Measurements from ENCODE around the gene CD5L. TPM values are rescaled to one million over a fixed set of nuclear protein-coding genes. Genes with fewer than 3 reads are reported as not detected.

Gene CD5L
- total RNA-seq, 2 experiments from 2014 or later = not detected

- TF ChIP-seq CTCF (IDR thresholded peaks at IDR 0.05) = no peak
- H3K36me3 Mint-ChIP-seq (ENCODE audit: low read depth) = no peaks in the 10 kb centered on the region
- Histone ChIP-seq H3K4me3 (ENCODE audit: low read length) (no peak overlapping the region), H3K27ac (ENCODE audit: low read depth in 1 of 2, low read length in 2 of 2) (no peak overlapping the region), H3K27me3 (ENCODE audit: control insufficient read depth in 1 of 2, insufficient read depth in 2 of 2, low read length in 2 of 2) (peaks cover 4 to 5% of the 10 kb centered on the region in 2 experiments), H3K36me3 (ENCODE audit: insufficient read depth, low read length) (no peaks in the 10 kb centered on the region), H3K4me1 (ENCODE audit: insufficient read depth, low read length) (no peaks in the 10 kb centered on the region), H3K9me3 (ENCODE audit: control insufficient read depth in 1 of 2, insufficient read depth in 1 of 2, low read length in 2 of 2) (no peaks in the 10 kb centered on the region)
- DNase-seq = no peak
- no peaks in the 10 kb centered on the region for H3K9me3 Mint-ChIP-seq
- CTCF ChIA-PET = interaction anchor here (1.4 kb wide), 1 partner anchor 30 kb away, joined by 3 read pairs; no protein-coding TSS in a partner anchor
- no peak for ATAC-seq (ENCODE audit: poor library complexity)
- H3K4me3 Mint-ChIP-seq = no peak overlapping the region
- intact Hi-C loops (cut with DNase I, micrococcal nuclease) = no loop called here
- no peak overlapping the region for H3K27ac Mint-ChIP-seq
- no peaks in the 10 kb centered on the region for H3K4me1 Mint-ChIP-seq (ENCODE audit: low read depth)
- peaks cover 21% of the 10 kb centered on the region for H3K27me3 Mint-ChIP-seq
- POLR2A ChIA-PET = no interaction called here
Observed at GRCh38 chr1:157829210-157829609, 12.4 kb downstream of the CD5L start.

GRCh38 chr1:157820299-157820698 is 21.3 kb downstream of the CD5L start:
- TF ChIP-seq CTCF (IDR thresholded peaks at IDR 0.05) = no peak
- POLR2A ChIA-PET = no interaction called here
- Histone ChIP-seq H3K4me1 (ENCODE audit: insufficient read depth, low read length) (no peaks in the 10 kb centered on the region), H3K9me3 (ENCODE audit: control insufficient read depth in 1 of 2, insufficient read depth in 1 of 2, low read length in 2 of 2) (no peaks in the 10 kb centered on the region), H3K27me3 (ENCODE audit: control insufficient read depth in 1 of 2, insufficient read depth in 2 of 2, low read length in 2 of 2) (peaks cover 0 to 4% of the 10 kb centered on the region in 2 experiments), H3K4me3 (ENCODE audit: low read length) (no peak overlapping the region), H3K27ac (ENCODE audit: low read depth in 1 of 2, low read length in 2 of 2) (no peak overlapping the region), H3K36me3 (ENCODE audit: insufficient read depth, low read length) (no peaks in the 10 kb centered on the region)
- Mint-ChIP-seq H3K4me3 (no peak overlapping the region), H3K27me3 (peaks cover 15% of the 10 kb centered on the region), H3K9me3 (no peaks in the 10 kb centered on the region), H3K27ac (no peak overlapping the region), H3K4me1 (ENCODE audit: low read depth) (no peaks in the 10 kb centered on the region), H3K36me3 (ENCODE audit: low read depth) (no peaks in the 10 kb centered on the region)
- CTCF ChIA-PET = no interaction called here
- DNase-seq (no peak), ATAC-seq (ENCODE audit: poor library complexity) (no peak)
- intact Hi-C loops (cut with DNase I, micrococcal nuclease) = no loop called here

GRCh38 chr1:157819896-157820295 is 21.7 kb downstream of the CD5L start, which contains the start of gene FCRL1:
FCRL1 (minus strand) TSS chr1:157820120; CDS start chr1:157820037, 83 bp downstream.
- Mint-ChIP-seq H3K36me3 (ENCODE audit: low read depth) (no peaks in the 10 kb centered on the region), H3K4me1 (ENCODE audit: low read depth) (no peaks in the 10 kb centered on the region), H3K27ac (no peak within 1 kb of the TSS), H3K4me3 (no peak within 1 kb of the TSS), H3K9me3 (peaks cover 1% of the 10 kb centered on the region), H3K27me3 (peaks cover 13% of the 10 kb centered on the region)
- Histone ChIP-seq H3K27ac (ENCODE audit: low read depth in 1 of 2, low read length in 2 of 2) (no peak within 1 kb of the TSS), H3K36me3 (ENCODE audit: insufficient read depth, low read length) (no peaks in the 10 kb centered on the region), H3K27me3 (ENCODE audit: control insufficient read depth in 1 of 2, insufficient read depth in 2 of 2, low read length in 2 of 2) (peaks cover 0 to under 1% of the 10 kb centered on the region in 2 experiments), H3K4me3 (ENCODE audit: low read length) (no peak within 1 kb of the TSS), H3K9me3 (ENCODE audit: control insufficient read depth in 1 of 2, insufficient read depth in 1 of 2, low read length in 2 of 2) (no peaks in the 10 kb centered on the region), H3K4me1 (ENCODE audit: insufficient read depth, low read length) (no peaks in the 10 kb centered on the region)
- ChIA-PET CTCF (no interaction called here), POLR2A (no interaction called here)
- intact Hi-C loops (cut with DNase I, micrococcal nuclease) = no loop called here
- DNase-seq (peak in 1 of 14 experiments; percentile 3), ATAC-seq (ENCODE audit: poor library complexity) (no peak)
- no peak for TF ChIP-seq CTCF (IDR thresholded peaks at IDR 0.05)

All from CD4-positive, alpha-beta T cell (primary cell).